Measurements from ENCODE around the gene EPHA8. TPM values are rescaled to one million over a fixed set of nuclear protein-coding genes. Genes with fewer than 3 reads are reported as not detected.

The EPHA8 gene
- 1.1 and 1.3 TPM in 2 replicates for total RNA-seq (2014; rRNA removed; shearing (Covaris generic))
- polyA plus RNA-seq (2014; cell fraction: nucleus; rRNA removed): 2.9 and 4.1 TPM in 2 replicates

DNA sequence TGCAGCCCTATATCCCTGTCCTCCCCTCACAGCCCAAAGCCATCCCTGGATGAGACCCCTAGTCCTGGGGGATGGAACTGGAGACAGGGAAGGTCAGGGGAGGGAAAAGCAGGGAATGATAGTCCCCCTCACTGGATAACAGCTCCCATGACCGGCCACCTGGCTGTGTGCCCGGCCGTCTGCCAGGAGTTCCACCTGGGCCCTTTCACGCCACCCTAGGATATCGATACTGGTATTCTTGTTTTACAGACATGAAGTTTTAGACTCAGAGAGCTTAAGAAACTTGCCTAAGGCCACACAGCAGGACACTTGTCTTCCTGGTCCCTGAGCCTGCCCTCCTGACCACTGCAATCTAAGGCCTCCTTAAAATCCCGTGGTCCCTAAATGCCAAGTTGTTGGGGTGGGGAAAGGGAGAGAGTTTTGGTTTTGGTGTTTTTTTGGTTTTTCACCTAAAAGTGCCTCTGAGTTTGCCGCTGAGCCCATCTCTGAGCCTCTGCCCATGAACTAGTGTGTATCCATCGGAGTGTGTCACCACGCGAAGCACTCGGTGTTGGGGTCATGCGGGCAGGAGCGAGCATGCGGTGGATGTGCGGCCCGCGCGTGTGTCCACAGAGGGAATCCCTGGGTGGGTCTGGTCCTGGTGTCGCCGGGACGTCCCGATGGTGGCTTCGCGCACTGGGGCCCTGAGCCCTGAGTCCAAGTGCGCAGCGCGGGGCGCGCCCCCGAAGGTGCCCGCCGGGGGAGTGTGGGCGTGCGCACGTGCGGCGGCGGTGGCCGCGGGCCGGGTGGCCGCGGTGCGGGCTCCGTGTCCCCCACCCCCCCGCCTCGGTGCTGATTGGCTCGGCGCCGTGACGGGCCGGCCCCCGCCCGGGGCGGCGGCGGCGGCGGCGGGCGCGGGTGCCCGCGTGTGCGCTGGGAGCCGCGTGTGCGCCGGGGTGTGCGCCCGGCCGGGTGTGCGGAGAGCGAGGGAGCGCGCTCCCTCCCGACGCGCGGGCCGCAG lies at the start of gene EPHA8:
Gene EPHA8 (plus strand): TSS at position 906 of the 1,000 bp plus-strand sequence. CDS start 147 bp downstream, outside the sequence.
- DNase-seq (ENCODE audit: extremely low read depth, low read depth): no peak

DNA sequence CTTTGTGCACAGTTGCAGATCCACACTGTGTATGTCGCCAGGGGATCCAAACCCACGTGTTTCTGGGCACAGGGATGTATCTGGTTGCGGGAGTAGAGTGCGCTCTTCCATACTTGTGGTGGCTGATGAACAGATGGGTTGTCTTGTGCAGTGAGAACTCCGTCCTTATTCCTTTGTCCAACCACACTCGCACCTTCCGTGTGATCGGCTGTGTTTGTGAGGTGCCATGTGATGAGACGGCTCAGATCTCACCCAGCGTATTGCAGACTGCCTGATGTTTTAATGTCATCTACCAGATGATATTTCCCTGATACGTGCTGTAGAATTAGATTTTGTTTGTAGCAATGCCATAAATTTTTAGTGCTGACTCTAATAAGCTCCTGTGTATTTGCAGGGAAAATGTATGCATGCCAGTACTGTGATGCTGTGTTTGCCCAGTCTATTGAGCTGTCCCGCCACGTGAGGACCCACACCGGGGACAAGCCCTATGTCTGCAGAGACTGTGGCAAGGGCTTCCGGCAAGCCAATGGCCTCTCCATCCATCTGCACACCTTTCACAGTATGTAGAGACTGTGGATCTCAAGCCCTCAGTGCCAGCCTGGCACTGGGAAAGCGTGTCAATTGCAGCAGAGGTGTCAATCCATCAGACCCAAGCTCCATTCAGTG lies 46.2 kb upstream of the EPHA8 start:
- DNase-seq (ENCODE audit: extremely low read depth, low read depth): no peak

DNA sequence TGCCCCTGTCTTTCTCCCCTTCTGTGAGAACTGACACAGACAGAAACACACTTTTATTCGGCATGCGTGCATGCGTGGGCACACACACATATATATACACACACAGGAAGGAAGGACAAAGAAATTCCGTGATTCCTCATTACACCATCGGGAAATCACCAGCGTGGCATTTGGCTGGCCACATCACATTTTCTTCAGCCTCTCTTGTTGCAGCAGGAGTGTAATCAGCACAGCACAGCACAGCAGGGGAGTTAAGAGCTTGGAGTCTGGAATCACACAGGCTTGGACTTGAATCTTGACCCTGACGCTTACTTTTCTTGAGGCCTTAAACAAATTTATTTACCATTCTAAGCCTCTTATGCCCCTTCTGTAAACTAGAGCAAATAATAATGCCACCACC lies 45.3 kb upstream of the EPHA8 start:
- DNase-seq (ENCODE audit: extremely low read depth, low read depth): no peak

DNA sequence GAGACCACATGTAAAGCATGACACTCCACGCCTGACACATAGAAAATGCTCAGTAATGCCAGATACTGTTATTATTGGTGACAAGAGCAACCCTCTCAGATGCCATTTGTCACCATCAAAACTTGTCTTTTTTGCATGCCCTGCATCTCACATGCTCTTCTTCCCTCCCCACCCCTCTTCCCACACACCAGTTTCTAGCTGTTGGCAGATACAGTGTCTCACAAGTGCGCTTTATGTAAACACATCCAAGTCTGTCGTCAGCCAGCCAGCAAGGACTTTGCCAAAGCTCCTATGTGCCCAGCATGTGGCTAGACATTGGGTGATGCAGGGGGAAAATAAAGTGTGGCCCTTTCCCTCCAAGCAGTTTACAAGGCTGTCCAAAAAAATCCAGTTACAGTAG lies 44.9 kb upstream of the EPHA8 start:
- DNase-seq (ENCODE audit: extremely low read depth, low read depth): no peak

DNA sequence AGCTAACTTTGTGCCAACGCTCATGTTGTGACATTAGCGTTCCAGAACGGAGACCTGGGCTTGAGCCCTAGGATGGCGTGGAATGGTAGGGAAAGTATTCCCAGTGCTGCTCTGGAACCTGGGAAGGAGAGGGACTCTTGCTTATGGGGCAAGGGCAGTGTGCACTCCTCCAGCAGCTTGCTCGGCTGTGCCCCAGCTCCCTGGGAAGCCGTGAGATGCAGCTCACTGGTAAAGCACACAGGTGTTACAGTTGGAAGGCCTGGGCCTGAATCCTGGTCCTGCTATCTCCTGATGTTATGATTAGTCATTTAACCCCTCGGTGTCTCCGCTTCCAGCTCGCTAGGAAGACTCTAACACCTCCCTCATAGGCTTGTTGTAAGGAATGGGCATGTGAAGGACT lies 42.4 kb upstream of the EPHA8 start:
- DNase-seq (ENCODE audit: extremely low read depth, low read depth): no peak

DNA sequence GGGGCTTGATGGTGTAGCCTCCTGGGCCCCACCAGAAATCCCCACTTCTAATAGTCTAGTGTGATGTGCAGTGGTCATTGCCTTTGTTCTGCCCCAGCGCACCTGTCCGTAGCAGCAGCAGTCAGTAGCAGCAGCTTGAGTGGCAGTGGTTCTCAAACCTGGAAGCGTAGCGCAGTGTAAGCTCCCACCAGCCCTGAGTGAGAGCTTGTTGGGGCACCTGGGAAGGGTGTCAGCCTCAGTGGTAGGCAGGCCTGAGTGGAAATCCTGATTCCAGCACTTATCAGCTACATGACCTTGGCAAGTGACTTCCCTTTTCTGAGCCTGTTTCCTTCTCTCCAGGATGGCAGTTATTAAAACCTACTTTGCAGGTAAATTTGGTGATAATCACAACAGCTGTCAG lies 41.6 kb upstream of the EPHA8 start:
- DNase-seq (ENCODE audit: extremely low read depth, low read depth): no peak

DNA sequence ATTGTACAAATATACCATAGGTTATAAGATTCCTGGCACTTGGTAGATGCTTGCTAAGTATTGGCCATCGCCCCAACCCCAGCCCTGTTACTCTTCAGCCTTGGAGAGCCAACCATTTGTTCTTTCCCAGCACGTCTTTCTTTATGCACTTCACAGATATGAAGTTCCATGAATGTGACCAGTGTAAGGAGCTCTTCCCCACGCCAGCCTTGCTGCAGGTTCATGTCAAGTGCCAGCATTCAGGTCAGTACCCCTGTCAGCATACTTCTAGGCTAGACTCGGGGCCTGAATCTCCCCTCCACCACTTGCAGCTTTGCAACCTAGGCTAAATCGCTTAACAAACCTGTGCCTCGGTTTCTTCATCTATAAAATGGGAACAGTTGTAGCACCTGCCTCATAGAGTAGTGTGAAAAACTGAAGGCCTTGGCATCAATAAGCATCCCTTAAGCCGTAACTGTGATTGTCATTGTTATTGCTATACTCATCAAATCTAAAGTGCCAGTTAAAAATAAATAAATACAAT lies 41.0 kb upstream of the EPHA8 start:
- no peak for DNase-seq (ENCODE audit: extremely low read depth, low read depth)

DNA sequence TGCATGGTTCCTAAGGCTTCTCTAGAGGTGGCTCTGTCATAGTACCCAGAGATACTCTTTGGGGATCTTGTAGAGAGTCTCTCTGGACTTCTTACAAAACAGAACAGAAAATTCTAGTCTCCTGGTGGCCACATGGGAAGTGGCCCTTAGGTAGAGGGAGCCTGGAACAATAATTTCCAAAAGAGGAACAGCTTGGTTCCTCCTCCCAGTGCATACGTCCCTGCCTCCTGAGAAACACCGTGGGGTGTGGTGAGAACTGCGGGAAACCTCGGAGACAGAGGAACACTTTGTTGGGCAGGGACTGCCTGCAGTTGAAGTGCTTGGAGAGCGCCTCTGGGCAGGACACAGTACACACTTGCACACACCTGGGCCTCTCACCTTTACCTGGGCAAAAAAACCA lies 38.8 kb upstream of the EPHA8 start:
- no peak for DNase-seq (ENCODE audit: extremely low read depth, low read depth)

DNA sequence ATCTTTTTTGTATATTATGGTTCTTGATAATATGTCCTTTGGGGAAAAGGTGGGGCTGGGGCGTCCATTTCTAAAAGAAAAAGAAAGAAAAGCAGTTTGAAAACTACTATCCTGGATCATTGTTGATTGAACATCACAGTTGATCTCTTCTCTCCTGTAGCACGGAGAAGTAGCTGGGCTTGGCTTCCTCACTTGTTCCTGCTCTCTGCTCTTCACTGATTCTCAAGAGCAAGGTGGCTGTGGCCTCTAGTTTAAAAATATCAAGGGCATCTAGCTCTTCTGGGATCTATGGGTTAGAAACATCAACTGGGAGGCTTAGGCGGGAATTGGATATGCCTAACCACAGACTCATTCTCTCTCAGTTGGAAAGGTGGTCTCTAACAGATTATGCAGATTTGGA lies 38.1 kb upstream of the EPHA8 start:
- DNase-seq (ENCODE audit: extremely low read depth, low read depth): no peak

DNA sequence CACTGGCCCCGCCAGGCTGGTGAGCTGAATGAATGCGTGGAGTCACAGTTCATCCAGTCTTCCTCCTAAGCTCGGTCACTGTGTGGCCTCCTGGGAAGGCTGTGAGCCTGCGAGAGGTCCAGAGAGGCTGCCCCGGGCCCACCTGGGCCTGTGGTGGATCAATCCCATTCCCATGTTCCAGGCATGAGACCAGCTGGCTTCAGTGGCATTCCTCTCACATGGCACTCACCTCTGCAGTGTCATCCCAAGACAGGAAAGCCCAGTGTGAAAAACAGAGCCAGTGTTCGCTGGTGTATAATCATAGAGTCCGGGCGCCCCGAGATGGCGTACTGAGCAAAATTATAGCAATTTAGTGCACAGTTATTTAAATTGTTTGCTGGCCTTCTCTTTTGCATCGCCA lies 37.6 kb upstream of the EPHA8 start:
- no peak for DNase-seq (ENCODE audit: extremely low read depth, low read depth)

DNA sequence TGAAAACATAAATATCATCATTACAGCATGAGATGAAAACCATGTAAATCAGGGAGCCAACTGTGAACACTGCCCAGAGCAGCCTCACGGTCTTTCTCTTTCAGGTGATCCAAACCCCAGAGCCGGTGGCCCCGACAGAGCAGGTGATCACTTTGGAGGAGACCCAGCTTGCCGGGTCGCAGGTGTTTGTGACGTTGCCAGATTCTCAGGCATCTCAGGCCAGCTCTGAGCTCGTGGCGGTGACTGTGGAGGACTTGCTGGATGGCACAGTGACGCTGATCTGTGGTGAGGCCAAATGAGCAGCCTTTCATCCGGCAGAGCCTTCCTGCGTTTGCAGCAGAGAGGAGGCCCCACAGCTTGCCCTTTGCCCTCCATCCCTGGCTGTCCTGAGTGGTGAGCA lies 37.2 kb upstream of the EPHA8 start:
- DNase-seq (ENCODE audit: extremely low read depth, low read depth): no peak

DNA sequence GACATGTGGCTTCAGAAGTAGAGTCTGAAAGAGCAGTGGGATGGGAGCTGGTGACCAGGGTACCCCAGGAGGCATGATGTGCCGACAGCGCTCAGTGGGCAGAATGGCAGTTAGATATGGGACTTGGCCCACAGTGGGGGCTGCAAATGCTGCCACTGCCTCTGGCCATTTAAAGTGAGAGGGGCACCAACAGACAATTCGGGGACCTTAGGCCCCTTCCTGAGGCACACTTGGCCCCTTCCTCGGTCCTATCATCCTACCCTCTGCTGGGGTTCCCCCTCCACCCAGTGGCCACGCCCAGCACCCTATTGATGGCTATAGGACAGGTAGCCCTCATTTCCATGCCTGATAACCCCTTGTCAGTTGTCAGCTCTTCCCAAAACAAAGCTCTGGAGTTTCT lies 36.6 kb upstream of the EPHA8 start:
- no peak for DNase-seq (ENCODE audit: extremely low read depth, low read depth)

DNA sequence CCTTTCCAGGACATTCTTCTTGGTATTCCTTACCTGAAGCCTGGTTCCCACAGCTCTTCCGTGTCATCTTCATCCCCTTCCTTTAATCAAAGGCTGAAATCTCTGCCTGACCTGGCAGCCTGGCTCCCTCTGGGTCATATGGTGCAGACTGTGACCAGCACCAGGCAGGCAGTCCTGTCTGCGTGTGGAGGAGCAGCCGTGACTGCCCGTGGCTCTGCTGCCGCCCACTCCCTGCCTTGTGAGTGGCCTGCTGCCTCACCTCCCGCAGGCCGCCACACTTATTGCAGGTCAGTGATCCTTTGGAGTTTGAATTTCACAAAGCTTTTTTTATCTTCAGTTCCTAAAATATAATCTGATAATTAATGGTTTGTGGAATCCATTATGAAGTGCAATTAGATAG lies 36.2 kb upstream of the EPHA8 start:
- no peak for DNase-seq (ENCODE audit: extremely low read depth, low read depth)

DNA sequence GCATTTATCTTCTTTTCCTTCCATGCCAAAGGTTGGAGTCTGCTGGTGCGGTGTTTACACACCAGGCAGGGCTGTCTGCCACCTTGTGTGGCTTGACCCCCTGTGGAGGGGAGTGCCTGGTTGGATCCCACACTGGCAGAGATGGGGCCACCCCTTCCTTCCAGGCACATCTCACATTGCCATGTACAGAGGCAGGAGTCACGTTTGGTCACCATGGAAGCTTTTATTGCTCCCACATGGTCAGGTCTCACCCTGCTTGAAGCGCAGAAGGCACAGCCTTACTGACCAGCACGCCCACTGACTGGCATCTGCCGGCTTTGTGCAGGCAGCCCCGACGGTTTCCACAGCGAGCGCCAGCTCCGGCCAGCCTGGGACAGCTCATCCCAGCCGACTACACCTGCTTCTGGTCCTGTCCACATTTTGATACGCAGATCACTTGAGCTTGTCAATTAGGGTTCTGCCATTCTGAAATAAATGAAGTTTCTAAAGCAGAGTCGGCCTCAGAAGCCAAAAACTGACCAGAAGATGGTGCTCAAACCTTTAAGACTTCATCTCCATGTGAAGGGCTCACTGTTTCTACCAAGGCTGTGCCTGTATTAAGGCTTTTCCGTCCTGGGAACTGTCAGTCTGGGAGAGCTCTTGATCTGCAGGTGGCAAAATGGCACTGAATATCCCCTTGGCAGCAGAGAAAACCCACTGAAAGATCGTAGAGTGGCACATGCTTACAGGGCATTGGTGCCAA lies 35.6 kb upstream of the EPHA8 start:
- no peak for DNase-seq (ENCODE audit: extremely low read depth, low read depth)

DNA sequence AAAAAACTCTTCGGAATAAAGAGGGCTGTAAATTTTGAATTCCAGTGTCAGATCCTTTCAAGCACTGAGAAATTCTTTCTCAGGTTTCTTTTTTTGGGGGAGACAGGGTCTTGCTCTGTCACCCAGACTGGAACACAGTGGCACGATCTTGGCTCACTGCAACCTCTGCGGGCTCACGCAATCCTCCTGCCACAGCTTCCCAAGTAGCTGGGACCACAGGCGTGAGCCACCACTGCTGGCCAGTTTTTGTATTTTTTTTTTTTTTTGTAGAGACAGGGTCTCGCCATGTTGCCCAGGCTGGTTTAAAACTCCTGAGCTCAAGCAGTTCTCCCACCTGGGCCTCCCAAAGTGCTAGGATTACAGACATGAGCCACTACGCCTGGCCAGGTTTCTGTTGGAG lies 34.8 kb upstream of the EPHA8 start:
- no peak for DNase-seq (ENCODE audit: extremely low read depth, low read depth)

DNA sequence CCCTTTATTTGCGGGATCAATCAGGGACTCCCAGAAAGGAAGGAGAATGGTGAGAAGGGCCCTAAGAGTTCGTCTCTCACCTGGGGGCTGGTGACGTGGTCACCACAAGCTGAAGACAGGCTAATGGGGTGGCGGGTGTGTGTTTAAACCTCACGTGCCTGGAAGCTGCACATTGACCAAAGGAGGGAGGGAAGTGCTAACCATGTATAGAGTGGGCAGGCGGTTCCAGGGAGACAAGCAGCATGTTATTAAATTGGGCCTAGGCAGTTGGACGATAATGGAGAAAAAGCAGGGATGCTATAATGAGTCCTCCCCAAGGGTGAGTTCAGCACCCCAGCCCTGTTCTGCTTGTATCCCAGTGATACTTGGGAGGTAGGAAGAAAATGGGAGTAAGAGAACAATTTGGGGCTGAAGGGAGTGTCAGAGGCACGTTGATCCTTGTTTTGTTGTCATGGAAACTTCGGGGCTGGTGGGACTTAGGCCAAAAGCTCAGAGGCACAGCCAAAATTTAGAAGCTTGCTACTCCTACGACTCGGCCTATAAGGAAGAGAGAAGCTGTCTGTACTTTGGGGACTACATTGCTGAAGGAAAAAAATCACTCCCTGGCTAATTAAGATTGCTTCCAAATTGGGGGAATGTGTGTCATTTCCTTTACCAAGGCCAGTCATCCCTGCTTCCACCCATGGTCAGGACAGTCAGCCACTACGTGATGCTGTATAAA lies 33.2 kb upstream of the EPHA8 start:
- no peak for DNase-seq (ENCODE audit: extremely low read depth, low read depth)

DNA sequence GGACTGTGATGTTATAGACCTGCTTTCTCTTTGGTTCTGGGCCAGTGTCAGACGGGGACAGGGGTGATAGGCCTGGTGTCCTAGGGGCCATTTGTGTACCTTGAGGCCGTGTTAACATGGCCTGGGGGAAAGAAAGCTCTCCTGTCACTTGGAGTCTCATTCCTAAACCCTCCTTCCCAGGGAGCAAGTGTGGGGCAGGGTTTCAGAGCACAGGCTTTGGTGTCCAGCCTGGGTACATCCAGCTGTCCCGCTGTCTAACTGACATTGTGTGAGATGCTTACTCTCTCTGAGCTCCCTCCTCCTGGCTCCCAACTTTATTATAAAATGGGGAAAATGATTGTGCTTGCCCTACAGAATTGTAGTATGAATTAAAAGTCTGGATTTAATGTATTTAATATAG lies 32.6 kb upstream of the EPHA8 start:
- no peak for DNase-seq (ENCODE audit: extremely low read depth, low read depth)

DNA sequence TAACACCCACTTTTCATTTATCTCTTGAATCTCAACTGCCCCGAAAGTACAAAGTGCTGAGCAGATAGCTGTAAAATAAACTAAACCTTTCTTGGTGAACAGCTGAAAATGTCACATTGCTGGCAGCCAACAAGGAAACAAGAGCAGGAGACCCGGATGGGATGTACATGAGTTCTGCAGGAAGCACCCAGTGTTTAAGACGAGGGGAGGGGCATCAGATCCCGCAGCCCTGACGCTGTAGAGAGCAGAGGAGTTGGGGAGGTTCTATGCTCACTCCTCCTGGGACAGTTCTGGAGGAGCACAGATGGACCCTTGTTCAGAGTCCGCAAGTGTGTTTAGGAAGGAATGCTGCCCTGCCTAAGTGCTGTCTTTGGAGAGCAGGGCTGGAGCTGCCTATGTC lies 32.0 kb upstream of the EPHA8 start:
- no peak for DNase-seq (ENCODE audit: extremely low read depth, low read depth)

DNA sequence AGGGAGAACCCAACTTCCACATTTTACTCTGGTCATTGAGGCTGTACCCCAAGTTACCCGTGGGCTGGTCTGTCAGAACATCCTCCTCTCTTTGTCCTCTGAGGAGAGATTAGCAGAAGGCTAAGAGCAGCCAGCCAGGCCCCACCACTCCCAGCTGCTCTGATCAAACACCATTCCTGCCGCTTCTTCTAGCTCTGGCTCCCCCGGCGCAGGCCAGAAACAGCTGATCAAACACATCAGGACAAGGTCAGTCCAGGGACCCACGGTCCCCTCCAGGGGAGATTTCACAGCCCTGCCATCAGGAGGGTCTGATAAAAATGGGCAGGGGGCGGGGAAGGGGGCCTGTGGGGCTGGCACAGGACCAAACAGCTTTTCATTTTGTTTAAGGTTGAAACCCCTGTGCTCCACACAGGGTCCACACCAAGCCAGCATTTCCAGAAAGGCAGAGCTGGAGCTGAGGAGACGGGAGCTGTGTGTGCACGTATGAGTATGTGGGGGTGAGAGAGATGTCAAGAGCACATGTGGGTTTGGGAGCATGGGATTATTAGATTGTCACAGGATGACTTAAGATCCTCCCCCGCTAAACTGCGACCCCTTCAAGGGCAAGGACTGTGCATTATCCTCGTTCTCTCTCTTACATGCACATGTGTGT lies 29.9 kb upstream of the EPHA8 start:
- no peak for DNase-seq (ENCODE audit: extremely low read depth, low read depth)

DNA sequence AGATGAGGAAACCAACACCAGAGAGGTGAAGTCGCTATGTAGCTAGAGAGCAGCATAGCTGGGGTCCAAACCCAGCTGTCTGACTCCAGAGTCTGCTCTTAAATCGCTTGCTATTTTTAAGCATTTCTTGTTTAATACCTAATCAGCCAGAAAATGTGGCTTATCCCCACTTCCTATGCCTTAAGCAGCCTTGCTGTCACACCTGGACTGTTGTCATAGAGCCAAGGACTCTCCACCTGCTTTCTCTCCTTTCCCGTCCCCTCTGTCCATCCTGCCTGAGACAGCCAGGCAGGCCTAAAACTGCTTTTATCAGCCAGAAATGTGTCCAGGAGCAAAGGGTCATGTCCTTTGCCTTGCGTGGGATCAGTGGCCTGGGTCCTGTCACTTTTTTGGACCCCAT lies 28.3 kb upstream of the EPHA8 start:
- DNase-seq (ENCODE audit: extremely low read depth, low read depth): no peak

Data from NCI-H460 (cell line).